Gastrocnemius medialis (tissue), 4 donors: ENCODE measurements around the gene GABBR2. TPM values are rescaled to one million over a fixed set of nuclear protein-coding genes. Genes with fewer than 3 reads are reported as not detected.

Experiments used
- ATAC-seq, 2 donors: fragments of 150-250 bp; one replicate each; pipeline ENCODE4 v1.9.1; 2016
- DNase-seq, 2 donors: peaks; one replicate each; pipeline ENCODE4 v3.0.0-alpha.2; 2019
- H3K27ac ChIP-seq, 4 donors: fragments of 200-600 bp; sonication (generic); 1 replicate in 1 of 4; 2 replicates in 3 of 4; pipeline ENCODE4 v1.5.1; 2016 to 2018; ENCODE audit warnings: mild to moderate bottlenecking in 2 of 4, moderate library complexity in 1 of 4
- H3K27me3 ChIP-seq, 3 donors: fragments of 200-600 bp; sonication (generic) in 2 of 3; 1 replicate in 1 of 3; 2 replicates in 2 of 3; pipeline versions ENCODE4 v1.5.1 to v1.6.0; 2016 to 2019; ENCODE audit warnings: mild to moderate bottlenecking in 1 of 3, moderate library complexity in 1 of 3
- H3K36me3 ChIP-seq, 2 donors: fragments of 200-600 bp; sonication (generic) in 1 of 2; one replicate each; pipeline ENCODE4 v1.5.1; 2017 to 2018
- H3K4me1 ChIP-seq, 2 donors: fragments of 200-600 bp; sonication (generic) in 1 of 2; one replicate each; pipeline ENCODE4 v1.5.1; 2016 to 2017; ENCODE audit warnings: mild to moderate bottlenecking in 2 of 2
- H3K4me3 ChIP-seq, 4 donors: fragments of 200-600 bp; sonication (generic) in 3 of 4; 1 replicate in 1 of 4; 2 replicates in 3 of 4; pipeline ENCODE4 v1.5.1; 2016 to 2019; ENCODE audit warnings: mild to moderate bottlenecking in 2 of 4
- H3K9me3 ChIP-seq, 3 donors: fragments of 200-600 bp; sonication (generic) in 2 of 3; 1 replicate in 1 of 3; 2 replicates in 2 of 3; pipeline ENCODE4 v1.5.1; 2016 to 2019
- CTCF ChIP-seq, 5 experiments: fragments of 450-650 bp in 3 of 5; fragments of 200-600 bp in 2 of 5; sonication (generic) in 2 of 5; IDR thresholded peaks in 4 of 5; conservative IDR thresholded peaks in 1 of 5; 1 replicate in 4 of 5; 2 replicates in 1 of 5; pipeline ENCODE4 v1.5.1; 2016 to 2019; ENCODE audit warnings: antibody characterized with exemption in 5 of 5, mild to moderate bottlenecking in 3 of 5, moderate library complexity in 3 of 5
- POLR2A ChIP-seq, 2 donors: fragments of 450-650 bp; IDR thresholded peaks; one replicate each; pipeline ENCODE4 v1.6.1; 2017; ENCODE audit warnings: antibody characterized with exemption in 2 of 2, mild to moderate bottlenecking in 2 of 2, moderate library complexity in 2 of 2
- in situ Hi-C, 4 donors: fragments of 200-750 bp; cut with MboI; loops; one replicate each; pipeline versions ENCODE4 v1.15.0 to v1.8.0; 2017; ENCODE audit warnings: low sequenced_read_pairs in 4 of 4
- intact Hi-C: fragments of 100-400 bp; cut with DNase I; formaldehyde crosslinking; loops from one replicate; pipeline ENCODE4 v1.15.1; 2023; ENCODE audit warnings: low total_unique reads
- total RNA-seq, 4 donors: library from RNA; depleted of rRNA; stranded (reverse); fragments of >200 nt; gene quantifications; one replicate each; pipeline versions ENCODE4 v1.1.0 to v1.2.3, GENCODE V29; 2016

GABBR2 gene
- total RNA-seq, 4 donors from 2014 or later: 0.46 to 0.80 TPM; not detected in 2

- Histone ChIP-seq H3K4me1 (no peaks in the 10 kb centered on the region), H3K27me3 (peaks cover 0 to 9% (median 8%) of the 10 kb centered on the region in 3 donors), H3K36me3 (no peaks in the 10 kb centered on the region), H3K9me3 (no peaks in the 10 kb centered on the region), H3K4me3 (no peak overlapping the region), H3K27ac (no peak overlapping the region)
- TF ChIP-seq CTCF (IDR thresholded peaks at IDR 0.05 in 4 of 5, conservative IDR thresholded peaks at IDR 0.05 in 1 of 5) (no peak), POLR2A (IDR thresholded peaks at IDR 0.05) (no peak)
- in situ Hi-C loops: no loop called here
- DNase-seq (no peak), ATAC-seq (no peak)
- intact Hi-C loops: no loop called here
Observed at GRCh38 chr9:98280162-98280561, 428.6 kb downstream of the GABBR2 start.

GRCh38 chr9:98276907-98277469 is 431.7 kb downstream of the GABBR2 start:
- H3K36me3 ChIP-seq: no peaks in the 10 kb centered on the region
- no peak overlapping the region for H3K27ac ChIP-seq
- no peak overlapping the region for H3K4me3 ChIP-seq
- peaks cover 0 to 9% (median 8%) of the 10 kb centered on the region in 3 donors for H3K27me3 ChIP-seq
- ATAC-seq: no peak
- no peak for DNase-seq
- TF ChIP-seq POLR2A (IDR thresholded peaks at IDR 0.05): no peak
- no peak for TF ChIP-seq CTCF (IDR thresholded peaks at IDR 0.05 in 4 of 5, conservative IDR thresholded peaks at IDR 0.05 in 1 of 5)
- H3K4me1 ChIP-seq: no peaks in the 10 kb centered on the region
- in situ Hi-C loops (no loop called here), intact Hi-C loops (no loop called here)
- no peaks in the 10 kb centered on the region for H3K9me3 ChIP-seq

- H3K27ac ChIP-seq: no peak overlapping the region
Observed at GRCh38 chr9:98275159-98275558, 433.6 kb downstream of the GABBR2 start.

GRCh38 chr9:98272083-98272482 is 436.7 kb downstream of the GABBR2 start:
- in situ Hi-C loops (loop anchor here in 3 of 4 donors (25.0 kb wide), 3 partner anchors 210 to 560 kb away; partner anchors contain the start of genes TRMO (in 2 of the 3) and NANS (in 1 of the 3)), intact Hi-C loops (no loop called here)
- H3K27me3 ChIP-seq: peaks cover 0 to 9% (median 0%) of the 10 kb centered on the region in 3 donors
- DNase-seq: no peak
- no peak overlapping the region for H3K27ac ChIP-seq
- no peak overlapping the region for H3K4me3 ChIP-seq
- no peak for ATAC-seq
- H3K36me3 ChIP-seq: no peaks in the 10 kb centered on the region
- TF ChIP-seq CTCF (IDR thresholded peaks at IDR 0.05 in 4 of 5, conservative IDR thresholded peaks at IDR 0.05 in 1 of 5) (no peak), POLR2A (IDR thresholded peaks at IDR 0.05) (no peak)
- no peaks in the 10 kb centered on the region for H3K4me1 ChIP-seq
- no peaks in the 10 kb centered on the region for H3K9me3 ChIP-seq

More at GRCh38 chr9:98275159-98275558, 433.6 kb downstream of the GABBR2 start:
- no peak overlapping the region for H3K4me3 ChIP-seq
- no peaks in the 10 kb centered on the region for H3K4me1 ChIP-seq
- in situ Hi-C loops (no loop called here), intact Hi-C loops (no loop called here)
- no peak for ATAC-seq
- no peak for TF ChIP-seq CTCF (IDR thresholded peaks at IDR 0.05 in 4 of 5, conservative IDR thresholded peaks at IDR 0.05 in 1 of 5)
- no peak for TF ChIP-seq POLR2A (IDR thresholded peaks at IDR 0.05)
- no peaks in the 10 kb centered on the region for H3K36me3 ChIP-seq
- H3K9me3 ChIP-seq: no peaks in the 10 kb centered on the region
- H3K27me3 ChIP-seq: peaks cover 0 to 9% (median 3%) of the 10 kb centered on the region in 3 donors
- DNase-seq: no peak
